SK-N-SH treated with all-trans-retinoic acid at 6 μM for 48 hours (cell line): ENCODE results near the gene ANKRD36B.
"Not testable (repeated sequence)": the region's sequence is repeated elsewhere in the genome, so short reads cannot be mapped to it uniquely, and the experiment has no call there.

Experiments
- ATAC-seq: fragments of 200-7000 bp; cut with Tn5 transposase; 3 replicates; pipeline ENCODE4 v1.9.1; 2020; ENCODE audit warnings: mild to moderate bottlenecking, moderate library complexity
- ESRRG ChIP-seq: fragments of 250-450 bp; sonication (Bioruptor Pico); IDR thresholded peaks from 2 replicates; pipeline ENCODE4 v1.6.1; 2021; ENCODE audit warnings: mild to moderate bottlenecking
- ISL1 ChIP-seq: fragments of 250-450 bp; sonication (Bioruptor Pico); IDR thresholded peaks from 2 replicates; pipeline ENCODE4 v2.1.2; 2022; ENCODE audit warnings: mild to moderate bottlenecking, moderate library complexity
- PPARA ChIP-seq: fragments of 250-450 bp; sonication (Bioruptor Pico); IDR thresholded peaks from 2 replicates; pipeline ENCODE4 v1.5.0; 2020; ENCODE audit warnings: mild to moderate bottlenecking, borderline replicate concordance
- RARB ChIP-seq: fragments of 250-450 bp; sonication (Bioruptor Pico); IDR thresholded peaks from 2 replicates; pipeline ENCODE4 v1.8.0; 2021; ENCODE audit warnings: mild to moderate bottlenecking, moderate library complexity
- TCF4 ChIP-seq: fragments of 250-450 bp; sonication (Bioruptor Pico); IDR thresholded peaks from 2 replicates; pipeline ENCODE4 v1.8.0; 2021; ENCODE audit warnings: mild to moderate bottlenecking, moderate library complexity, borderline replicate concordance
- TOX ChIP-seq: fragments of 250-450 bp; sonication (Bioruptor Pico); IDR thresholded peaks from 2 replicates; pipeline ENCODE4 v1.8.0; 2021; ENCODE audit warnings: mild to moderate bottlenecking, moderate library complexity, borderline replicate concordance
- ZNF70 ChIP-seq: fragments of 450-650 bp; formaldehyde crosslinking; IDR thresholded peaks from 2 replicates; pipeline ENCODE4 v1.5.0; 2020; ENCODE audit warnings: mild to moderate bottlenecking, moderate library complexity
- TF ChIP-seq, protein P1 (sequence below): fragments of 250-450 bp; sonication (Bioruptor Pico); IDR thresholded peaks from 2 replicates; pipeline ENCODE4 v1.5.0; 2020; ENCODE audit warnings: mild to moderate bottlenecking, moderate library complexity

The ANKRD36B gene

DNA sequence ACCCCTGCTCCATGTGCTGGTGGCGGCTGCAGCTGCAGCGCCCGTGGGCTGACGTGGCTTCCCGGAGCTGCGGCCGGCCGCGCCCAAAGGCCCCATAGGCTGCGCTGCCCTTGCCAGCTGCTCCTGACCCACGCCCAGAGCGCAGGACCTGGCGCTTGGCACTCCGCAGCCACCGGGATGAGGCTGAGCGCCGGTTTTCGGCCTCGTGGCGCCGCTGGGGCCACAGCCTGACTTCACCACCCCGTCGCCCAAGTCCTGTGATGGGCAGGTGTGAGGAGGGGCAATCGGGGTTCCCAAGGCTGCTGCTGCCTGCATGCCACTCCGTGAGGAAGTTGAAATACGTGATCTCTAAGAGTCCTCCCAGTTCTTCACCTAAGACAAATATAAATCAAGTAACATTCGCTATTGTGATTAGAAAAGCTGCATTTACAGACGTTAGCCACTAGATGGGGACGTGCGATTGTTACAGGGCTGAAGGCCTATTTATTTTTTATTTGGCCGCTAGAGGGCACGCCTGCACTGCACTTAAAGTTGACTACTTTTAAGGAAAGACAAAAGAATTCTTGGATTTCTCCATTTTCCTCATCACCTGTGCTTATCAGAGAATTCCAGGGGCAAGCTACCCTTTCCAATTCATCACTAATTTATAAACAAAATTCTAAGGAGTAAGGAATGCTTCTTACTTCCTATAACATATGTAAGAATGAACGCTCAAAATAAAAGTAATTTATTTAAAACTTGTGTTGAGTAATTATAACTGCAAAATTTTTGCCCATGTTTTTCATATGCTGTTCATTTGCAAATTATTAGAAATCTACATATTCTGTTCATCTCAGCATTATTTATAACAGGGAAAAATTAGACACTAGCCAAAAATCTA, 1.1 kb upstream of the ANKRD36B start:
- ATAC-seq: peak; percentile 73

DNA sequence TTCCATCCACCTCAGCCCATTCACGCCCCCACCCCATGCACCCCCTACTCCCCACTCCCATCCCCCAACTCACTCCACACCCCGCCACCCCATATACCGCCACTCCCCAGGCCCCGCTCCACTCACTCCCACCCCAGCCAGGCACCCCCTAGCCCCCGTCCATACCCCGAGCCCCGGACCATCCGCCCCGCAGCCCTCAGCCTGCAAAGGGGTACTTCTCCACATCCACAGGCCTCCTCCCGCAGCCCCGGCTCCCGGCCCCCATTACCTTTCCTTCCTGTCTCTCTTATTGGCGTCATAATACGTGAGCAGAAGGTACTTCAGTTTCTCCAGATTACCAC, 450 bp downstream of the ANKRD36B start:
- not testable (repeated sequence) for ATAC-seq

DNA sequence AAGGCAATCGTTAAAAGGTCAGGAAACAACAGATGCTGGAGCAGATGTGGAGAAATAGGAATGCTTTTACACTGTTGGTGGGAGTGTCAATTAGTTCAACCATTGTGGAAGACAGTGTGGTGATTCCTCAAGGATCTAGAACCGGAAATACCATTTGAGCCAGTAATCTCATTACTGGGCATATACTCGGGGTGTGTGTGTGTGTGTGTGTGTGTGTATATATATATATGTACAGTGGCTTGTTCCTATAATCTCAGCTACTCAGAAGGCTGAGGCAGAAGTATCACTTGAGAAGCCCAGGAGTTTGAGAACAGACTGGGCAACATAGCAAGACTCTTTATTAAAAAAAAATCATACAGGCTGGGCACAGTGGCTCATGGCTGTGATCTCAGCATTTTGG, 24.0 kb downstream of the ANKRD36B start:
- ATAC-seq: not testable (repeated sequence)

DNA sequence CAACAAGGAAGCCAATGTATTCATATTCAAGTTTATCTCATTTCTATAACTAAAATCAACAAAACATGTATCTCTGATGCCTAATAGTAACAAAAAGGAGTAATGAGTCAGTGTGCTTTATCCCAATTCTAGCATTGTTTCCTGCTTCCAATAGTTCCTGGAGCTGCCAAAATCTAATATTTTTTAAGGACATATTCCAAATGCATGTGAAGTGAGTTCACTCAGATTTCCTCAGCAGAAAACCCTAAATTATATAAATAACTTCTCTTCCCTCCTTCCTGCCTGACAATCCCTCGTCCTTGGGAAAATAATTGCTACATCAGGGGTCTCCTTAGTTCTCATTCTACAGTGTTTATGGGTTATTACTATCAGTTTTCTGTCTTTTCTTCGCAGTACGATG, 37.3 kb downstream of the ANKRD36B start:
- not testable (repeated sequence) for ATAC-seq

DNA sequence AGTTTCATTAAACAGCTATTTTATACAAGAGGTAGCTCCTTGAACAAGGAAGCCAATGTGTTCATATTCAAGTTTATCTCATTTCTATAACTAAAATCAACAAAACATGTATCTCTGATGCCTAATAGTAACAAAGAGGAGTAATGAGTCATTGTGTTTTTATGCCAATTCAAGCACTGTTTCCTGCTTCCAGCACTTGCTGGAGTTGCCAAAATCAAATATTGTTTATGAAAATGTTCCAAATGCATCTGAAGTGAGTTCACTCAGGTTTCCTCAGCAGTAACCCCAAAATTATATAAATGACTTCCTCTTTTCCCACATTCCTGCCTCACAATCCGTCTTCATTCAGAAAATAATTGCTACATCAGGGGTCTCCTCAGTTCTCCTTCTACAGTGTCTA, 39.2 kb downstream of the ANKRD36B start:
- ATAC-seq: not testable (repeated sequence)

DNA sequence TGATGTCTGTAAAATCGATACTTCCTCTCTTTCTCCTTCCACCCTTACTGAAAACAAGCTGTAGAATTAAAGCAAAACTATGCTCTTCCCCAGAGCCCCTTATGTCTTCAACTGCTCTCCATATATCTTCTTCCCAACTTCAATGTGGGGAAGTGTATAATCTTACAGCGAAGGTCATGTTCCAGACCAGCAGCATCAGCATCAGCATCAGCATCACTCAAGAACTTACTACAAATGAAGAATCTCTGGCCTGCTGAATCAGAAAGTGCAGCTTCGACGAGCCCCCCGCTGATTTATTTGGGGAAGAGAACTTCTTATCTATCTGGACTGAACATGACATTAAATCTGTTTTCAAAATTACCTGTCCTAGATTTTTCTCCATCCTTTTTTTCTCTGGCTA, 40.6 kb downstream of the ANKRD36B start:
- not testable (repeated sequence) for ATAC-seq

DNA sequence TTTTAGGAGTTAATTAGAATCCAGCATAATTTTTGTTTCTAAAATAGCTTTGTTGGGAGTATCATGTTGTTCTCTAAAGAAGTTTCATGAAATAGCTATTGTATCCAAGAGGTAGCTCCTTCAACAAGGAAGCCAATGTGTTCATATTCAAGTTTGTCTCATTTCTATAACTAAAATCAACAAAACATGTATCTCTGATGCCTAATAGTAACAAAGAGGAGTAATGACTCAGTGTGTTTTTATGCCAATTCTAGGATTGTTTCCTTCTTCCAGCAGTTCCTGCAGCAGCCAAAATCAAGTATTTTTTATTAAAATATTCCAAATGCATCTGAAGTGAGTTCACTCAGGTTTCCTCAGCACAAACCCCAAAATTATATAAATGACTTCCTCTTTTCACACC, 41.1 kb downstream of the ANKRD36B start:
- not testable (repeated sequence) for ATAC-seq

DNA sequence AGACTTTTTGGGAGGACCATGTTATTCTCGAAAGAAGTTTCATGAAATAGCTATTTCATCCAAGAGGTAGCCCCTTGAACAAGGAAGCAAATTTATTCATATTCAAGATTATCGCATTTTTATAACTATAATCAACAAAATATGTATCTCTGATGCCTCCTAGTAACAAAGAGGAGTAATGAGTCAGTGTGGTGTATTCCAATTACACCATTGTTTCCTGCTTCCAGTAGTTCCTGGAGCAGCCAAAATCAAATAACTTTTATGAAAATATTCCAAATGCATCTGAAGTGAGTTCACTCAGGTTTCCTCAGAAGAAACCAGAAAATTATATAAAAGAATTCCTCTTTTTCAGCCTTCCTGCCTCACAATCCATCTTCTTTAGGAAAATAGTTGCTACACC, 43.0 kb downstream of the ANKRD36B start:
- TF ChIP-seq ESRRG (no peak), TCF4 (no peak), ISL1 (no peak), PPARA (CRISPR knock-in tag) (no peak), RARB (CRISPR knock-in tag) (no peak), TOX (CRISPR knock-in tag) (no peak), ZNF70 (CRISPR knock-in tag) (no peak)
- TF ChIP-seq, protein P1, sequence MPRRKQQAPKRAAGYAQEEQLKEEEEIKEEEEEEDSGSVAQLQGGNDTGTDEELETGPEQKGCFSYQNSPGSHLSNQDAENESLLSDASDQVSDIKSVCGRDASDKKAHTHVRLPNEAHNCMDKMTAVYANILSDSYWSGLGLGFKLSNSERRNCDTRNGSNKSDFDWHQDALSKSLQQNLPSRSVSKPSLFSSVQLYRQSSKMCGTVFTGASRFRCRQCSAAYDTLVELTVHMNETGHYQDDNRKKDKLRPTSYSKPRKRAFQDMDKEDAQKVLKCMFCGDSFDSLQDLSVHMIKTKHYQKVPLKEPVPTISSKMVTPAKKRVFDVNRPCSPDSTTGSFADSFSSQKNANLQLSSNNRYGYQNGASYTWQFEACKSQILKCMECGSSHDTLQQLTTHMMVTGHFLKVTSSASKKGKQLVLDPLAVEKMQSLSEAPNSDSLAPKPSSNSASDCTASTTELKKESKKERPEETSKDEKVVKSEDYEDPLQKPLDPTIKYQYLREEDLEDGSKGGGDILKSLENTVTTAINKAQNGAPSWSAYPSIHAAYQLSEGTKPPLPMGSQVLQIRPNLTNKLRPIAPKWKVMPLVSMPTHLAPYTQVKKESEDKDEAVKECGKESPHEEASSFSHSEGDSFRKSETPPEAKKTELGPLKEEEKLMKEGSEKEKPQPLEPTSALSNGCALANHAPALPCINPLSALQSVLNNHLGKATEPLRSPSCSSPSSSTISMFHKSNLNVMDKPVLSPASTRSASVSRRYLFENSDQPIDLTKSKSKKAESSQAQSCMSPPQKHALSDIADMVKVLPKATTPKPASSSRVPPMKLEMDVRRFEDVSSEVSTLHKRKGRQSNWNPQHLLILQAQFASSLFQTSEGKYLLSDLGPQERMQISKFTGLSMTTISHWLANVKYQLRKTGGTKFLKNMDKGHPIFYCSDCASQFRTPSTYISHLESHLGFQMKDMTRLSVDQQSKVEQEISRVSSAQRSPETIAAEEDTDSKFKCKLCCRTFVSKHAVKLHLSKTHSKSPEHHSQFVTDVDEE (CRISPR knock-in tag): no peak

DNA sequence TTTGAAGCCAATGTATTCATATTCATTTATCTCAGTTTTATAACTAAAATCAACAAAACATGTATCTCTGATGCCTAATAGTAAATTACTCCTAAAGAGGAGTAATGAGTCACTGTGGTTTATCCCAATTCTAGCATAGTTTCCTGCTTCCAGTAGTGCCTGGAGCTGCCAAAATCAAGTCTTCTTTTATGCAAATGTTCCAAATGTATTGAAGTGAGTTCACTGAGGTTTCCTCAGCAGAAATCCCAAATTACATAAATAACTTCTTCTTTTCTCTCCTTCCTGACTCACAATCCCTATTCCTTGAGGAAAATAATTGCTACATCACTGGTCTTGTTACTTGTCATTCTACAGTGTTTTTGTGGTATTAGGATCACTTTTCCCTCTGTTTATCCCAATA, 44.8 kb downstream of the ANKRD36B start:
- not testable (repeated sequence) for ATAC-seq

More for the DNA sequence above, 43.0 kb downstream of the ANKRD36B start:
- no peak for ATAC-seq

DNA sequence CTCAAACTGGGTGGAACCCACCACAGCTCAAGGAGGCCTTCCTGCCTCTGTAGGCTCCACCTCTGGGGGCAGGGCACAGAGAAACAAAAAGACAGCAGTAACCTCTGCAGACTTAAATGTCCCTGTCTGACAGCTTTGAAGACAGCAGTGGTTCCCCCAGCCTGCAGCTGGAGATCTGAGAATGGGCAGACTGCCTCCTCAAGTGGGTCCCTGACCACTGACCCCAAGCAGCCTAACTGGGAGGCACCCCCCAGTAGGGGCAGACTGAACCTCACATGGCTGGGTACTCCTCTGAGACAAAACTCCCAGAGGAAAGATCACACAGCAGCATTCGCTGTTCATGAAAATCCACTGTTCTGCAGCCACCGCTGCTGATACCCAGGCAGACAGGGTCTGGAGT, 63.8 kb downstream of the ANKRD36B start:
- not testable (repeated sequence) for ATAC-seq

DNA sequence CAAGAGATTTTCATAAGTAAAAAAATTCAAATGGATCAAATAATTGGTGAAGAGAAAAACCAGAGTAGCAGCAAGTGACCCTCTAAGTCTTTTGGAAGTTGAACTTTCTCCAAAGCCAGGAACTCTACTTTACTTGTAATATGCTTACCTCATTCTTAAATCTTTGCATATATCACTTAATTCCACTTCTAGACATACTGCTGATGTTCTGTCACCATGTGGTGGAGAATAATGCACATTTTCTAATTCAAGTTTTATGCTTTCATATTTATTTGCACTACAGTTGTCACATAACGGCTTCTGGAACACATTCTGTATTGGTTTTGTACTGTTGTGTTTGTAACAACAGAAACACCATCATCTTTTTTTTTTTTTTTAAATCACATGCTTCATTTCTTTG, 65.9 kb downstream of the ANKRD36B start:
- not testable (repeated sequence) for ATAC-seq

DNA sequence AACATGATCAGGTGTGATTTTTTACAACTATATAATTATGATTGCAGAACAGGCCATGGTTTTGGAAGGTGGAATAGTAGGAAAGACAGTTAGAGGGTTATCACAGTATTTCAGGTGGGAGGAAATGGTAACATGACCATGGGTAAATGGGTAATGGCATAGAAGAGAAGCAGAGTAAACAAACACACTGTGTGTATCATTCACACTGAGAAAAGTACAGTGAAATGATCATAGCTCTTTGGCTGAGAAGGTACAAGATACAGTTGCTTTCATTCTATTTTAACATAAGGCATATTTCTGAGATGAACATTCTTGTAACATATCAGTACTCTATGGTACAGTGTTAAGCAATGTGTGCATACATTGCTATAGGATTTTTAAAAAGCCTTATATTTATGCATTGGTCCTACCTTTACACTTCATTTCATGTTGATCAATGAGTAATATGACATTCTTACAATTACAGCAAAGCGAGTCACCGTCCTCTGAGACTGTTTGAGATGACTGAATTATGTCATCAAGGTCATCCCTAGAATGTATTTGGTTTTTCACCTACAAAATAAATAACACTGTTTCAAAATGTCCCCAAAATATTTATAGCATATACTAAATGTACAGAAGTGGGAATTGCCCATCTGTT, 66.6 kb downstream of the ANKRD36B start:
- ATAC-seq: not testable (repeated sequence)

DNA sequence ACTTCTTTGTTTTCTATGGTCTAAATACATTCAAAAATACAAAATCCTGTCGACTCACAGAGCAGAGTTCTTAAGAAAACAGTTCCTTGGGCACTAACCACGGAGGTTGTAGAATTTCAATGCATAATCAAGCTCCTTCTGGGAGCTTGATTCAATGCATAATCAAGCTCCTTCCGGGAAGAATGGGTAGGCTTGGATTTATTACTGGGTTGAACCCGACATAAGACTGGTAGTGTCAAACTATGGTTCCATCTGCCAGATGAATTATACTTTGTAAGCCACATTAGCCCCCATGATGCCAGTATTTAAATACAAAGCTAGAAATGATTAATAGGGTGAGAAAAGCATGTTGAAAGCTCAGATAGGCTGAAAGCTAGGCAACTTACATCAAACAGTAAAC, 94.0 kb downstream of the ANKRD36B start:
- not testable (repeated sequence) for ATAC-seq

DNA sequence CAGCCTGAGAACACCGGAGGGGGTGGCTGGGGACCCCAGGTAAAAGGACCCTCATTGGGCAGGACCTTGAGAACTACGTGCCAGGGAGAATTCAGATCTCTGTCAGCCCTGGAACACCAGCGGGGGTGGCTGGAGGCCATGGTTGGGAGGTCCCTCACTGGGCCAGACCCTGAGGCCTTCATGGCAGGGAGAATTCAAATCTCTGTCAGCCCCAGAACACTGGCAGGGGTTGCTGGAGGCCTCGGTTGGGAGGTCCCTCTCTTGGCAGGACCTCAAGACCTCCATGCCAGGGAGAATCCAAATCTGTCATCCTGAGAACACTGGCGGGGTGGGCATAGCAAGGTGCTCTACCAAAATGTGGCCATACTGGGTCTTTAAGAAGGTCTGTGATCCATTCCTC, 99.5 kb downstream of the ANKRD36B start:
- not testable (repeated sequence) for ATAC-seq
